Liver (tissue), 9 donors: ENCODE results near the gene SYNPO2. TPM values are rescaled to one million over a fixed set of nuclear protein-coding genes. Genes with fewer than 3 reads are reported as not detected.

Source experiments
- DNase-seq: peaks from one replicate; pipeline ENCODE4 v3.0.0-alpha.2; 2017; ENCODE audit warnings: low spot score
- H3K27ac ChIP-seq, 2 donors: one replicate each; pipeline ENCODE4 v1.7.0; 2013; ENCODE audit warnings: inconsistent platforms in 2 of 2, low read length in 2 of 2, control low read depth in 1 of 2, low read depth in 1 of 2, mild to moderate bottlenecking in 1 of 2
- H3K27me3 ChIP-seq, 4 donors: one replicate each; pipeline versions ENCODE4 v1.6.1 to v1.7.0; 2013; ENCODE audit warnings: low read length in 3 of 4, inconsistent platforms in 1 of 4, mild to moderate bottlenecking in 1 of 4, moderate library complexity in 1 of 4; ENCODE audit not compliant: control insufficient read depth in 4 of 4, insufficient read depth in 4 of 4
- H3K36me3 ChIP-seq, 4 donors: one replicate each; pipeline versions ENCODE4 v1.6.1 to v1.7.0; 2013; ENCODE audit warnings: low read length in 3 of 4, mild to moderate bottlenecking in 3 of 4, low read depth in 1 of 4, moderate library complexity in 1 of 4; ENCODE audit not compliant: control insufficient read depth in 4 of 4, insufficient read depth in 3 of 4
- H3K4me1 ChIP-seq, 4 donors: one replicate each; pipeline versions ENCODE4 v1.6.1 to v1.7.0; 2013; ENCODE audit warnings: low read length in 3 of 4, mild to moderate bottlenecking in 3 of 4, moderate library complexity in 1 of 4; ENCODE audit not compliant: control insufficient read depth in 4 of 4, insufficient read depth in 4 of 4
- H3K4me3 ChIP-seq, 3 donors: one replicate each; pipeline versions ENCODE4 v1.6.1 to v1.7.0; 2013; ENCODE audit warnings: low read length in 3 of 3, control low read depth in 1 of 3, low read depth in 1 of 3, mild to moderate bottlenecking in 1 of 3
- H3K9ac ChIP-seq, 2 donors: one replicate each; pipeline ENCODE4 v1.7.0; 2013; ENCODE audit warnings: low read length in 2 of 2, mild to moderate bottlenecking in 2 of 2, moderate library complexity in 2 of 2, control low read depth in 1 of 2, low read depth in 1 of 2
- H3K9me3 ChIP-seq, 4 donors: one replicate each; pipeline versions ENCODE4 v1.6.1 to v1.7.0; 2013; ENCODE audit warnings: low read length in 3 of 4; ENCODE audit not compliant: control insufficient read depth in 4 of 4
- EGR1 ChIP-seq, 2 donors: IDR thresholded peaks; 2 replicates each; pipeline ENCODE4 v1.6.1; 2016 to 2018; ENCODE audit warnings: antibody characterized with exemption in 2 of 2, low read depth in 2 of 2
- FOXA1 ChIP-seq: IDR thresholded peaks from 2 replicates; pipeline ENCODE4 v1.6.1; 2016; ENCODE audit warnings: antibody characterized with exemption
- GABPA ChIP-seq, 2 donors: IDR thresholded peaks in 1 of 2; conservative IDR thresholded peaks in 1 of 2; 2 replicates each; pipeline ENCODE4 v1.6.1; 2016; ENCODE audit warnings: antibody characterized with exemption in 2 of 2, mild to moderate bottlenecking in 1 of 2, moderate library complexity in 1 of 2
- HNF4A ChIP-seq, 2 donors: conservative IDR thresholded peaks; 2 replicates each; pipeline ENCODE4 v1.6.1; 2016; ENCODE audit warnings: antibody characterized with exemption in 2 of 2, mild to moderate bottlenecking in 2 of 2
- NR2F2 ChIP-seq: IDR thresholded peaks from 2 replicates; pipeline ENCODE4 v1.6.1; 2016; ENCODE audit warnings: antibody characterized with exemption
- RAD21 ChIP-seq, 2 donors: IDR thresholded peaks; 2 replicates each; pipeline ENCODE4 v1.6.1; 2016; ENCODE audit warnings: antibody characterized with exemption in 2 of 2, mild to moderate bottlenecking in 2 of 2
- RXRA ChIP-seq, 2 donors: IDR thresholded peaks; 2 replicates each; pipeline ENCODE4 v1.6.1; 2017 to 2018; ENCODE audit warnings: antibody characterized with exemption in 2 of 2, mild to moderate bottlenecking in 1 of 2
- SP1 ChIP-seq: IDR thresholded peaks from 2 replicates; pipeline ENCODE4 v1.6.1; 2018; ENCODE audit warnings: antibody characterized with exemption, mild to moderate bottlenecking
- YY1 ChIP-seq: IDR thresholded peaks from 2 replicates; pipeline ENCODE4 v1.6.1; 2016; ENCODE audit warnings: antibody characterized with exemption, mild to moderate bottlenecking
- WGBS: extraction: QIAGEN DNeasy Blood & Tissue Kit; methylation state at CpG from one replicate; pipeline ENCODE4 v1.1.7; 2013; 5-methylcytosine and 5-hydroxymethylcytosine counted together
- polyA plus RNA-seq, 2 donors: library from polyadenylated mRNA; stranded (reverse) in 1 of 2; unstranded in 1 of 2; fragments of 200-250 nt in 1 of 2; fragments of >200 nt in 1 of 2; fragmentation: Nextera tagmentation in 1 of 2; extraction: Ambion mirVana in 1 of 2; gene quantifications; one replicate each; pipeline versions ENCODE4 v1.2.1 to v1.2.3, GENCODE V29; 2013 to 2015
- total RNA-seq, 2 donors: library from RNA; depleted of rRNA; stranded (reverse); fragments of >200 nt; gene quantifications; one replicate each; pipeline ENCODE4 v1.2.3, GENCODE V29; 2014
- TF ChIP-seq, protein P1 (sequence below): IDR thresholded peaks from 2 replicates; pipeline ENCODE4 v1.6.1; 2016; ENCODE audit warnings: antibody characterized with exemption
- TF ChIP-seq, protein P2 (sequence below): IDR thresholded peaks from 2 replicates; pipeline ENCODE4 v1.6.1; 2016; ENCODE audit warnings: antibody characterized with exemption, mild to moderate bottlenecking
- TF ChIP-seq, protein P3 (sequence below): fragments of 150-350 bp; IDR thresholded peaks from 2 replicates; pipeline ENCODE4 v1.5.1; 2017; ENCODE audit warnings: improper control_type of control experiment, low read depth, low read length; ENCODE audit not compliant: missing input control
- TF ChIP-seq, protein P4 (sequence below): IDR thresholded peaks from 2 replicates; pipeline ENCODE4 v1.6.1; 2016; ENCODE audit warnings: antibody characterized with exemption
- donor health status: healthy.
- donor health status: healthy.
- donor health status: healthy.
- donor health status: healthy.
- donor health status: healthy.

SYNPO2 gene
- total and polyA plus RNA-seq, 4 donors: 2.4 to 10.9 (median 3.4) TPM

DNA sequence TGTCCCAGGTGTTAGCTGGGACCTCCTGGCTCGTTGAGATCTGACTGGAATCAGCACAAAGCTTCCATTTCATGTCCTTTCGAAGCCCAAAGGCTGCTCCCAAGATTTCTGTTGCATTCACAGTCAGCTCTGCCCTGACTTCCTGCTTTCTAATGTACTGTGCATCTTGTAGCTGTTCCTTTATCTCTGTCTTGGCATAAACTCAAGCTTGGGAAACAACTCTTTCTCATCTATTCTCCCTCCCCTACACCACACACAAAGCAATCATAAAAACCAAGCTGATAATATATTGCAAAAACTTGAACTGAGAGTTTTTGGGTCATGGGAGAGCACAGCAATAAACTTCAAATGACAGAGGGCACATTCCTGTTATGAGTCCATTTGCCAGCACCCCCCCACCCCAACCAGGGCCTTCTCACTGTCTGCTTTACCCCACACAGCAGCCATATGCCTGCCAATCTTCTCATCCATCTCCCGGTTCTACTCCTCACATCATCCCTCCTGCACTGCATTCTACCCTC is 76.3 kb downstream of the SYNPO2 start:
- Histone ChIP-seq H3K36me3 (no peaks in the 10 kb centered on the region), H3K9me3 (no peaks in the 10 kb centered on the region), H3K4me1 (peaks cover 0 to 15% (median 9%) of the 10 kb centered on the region in 4 donors), H3K27ac (no peak overlapping the region), H3K9ac (no peak overlapping the region), H3K4me3 (no peak overlapping the region), H3K27me3 (no peaks in the 10 kb centered on the region)
- no peak for DNase-seq
- no peak for TF ChIP-seq YY1
- TF ChIP-seq RXRA (IDR thresholded peaks at IDR 0.05): peak in 1 of 2 donors; percentile 37
- TF ChIP-seq, protein P1, sequence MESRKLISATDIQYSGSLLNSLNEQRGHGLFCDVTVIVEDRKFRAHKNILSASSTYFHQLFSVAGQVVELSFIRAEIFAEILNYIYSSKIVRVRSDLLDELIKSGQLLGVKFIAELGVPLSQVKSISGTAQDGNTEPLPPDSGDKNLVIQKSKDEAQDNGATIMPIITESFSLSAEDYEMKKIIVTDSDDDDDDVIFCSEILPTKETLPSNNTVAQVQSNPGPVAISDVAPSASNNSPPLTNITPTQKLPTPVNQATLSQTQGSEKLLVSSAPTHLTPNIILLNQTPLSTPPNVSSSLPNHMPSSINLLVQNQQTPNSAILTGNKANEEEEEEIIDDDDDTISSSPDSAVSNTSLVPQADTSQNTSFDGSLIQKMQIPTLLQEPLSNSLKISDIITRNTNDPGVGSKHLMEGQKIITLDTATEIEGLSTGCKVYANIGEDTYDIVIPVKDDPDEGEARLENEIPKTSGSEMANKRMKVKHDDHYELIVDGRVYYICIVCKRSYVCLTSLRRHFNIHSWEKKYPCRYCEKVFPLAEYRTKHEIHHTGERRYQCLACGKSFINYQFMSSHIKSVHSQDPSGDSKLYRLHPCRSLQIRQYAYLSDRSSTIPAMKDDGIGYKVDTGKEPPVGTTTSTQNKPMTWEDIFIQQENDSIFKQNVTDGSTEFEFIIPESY: no peak
- no peak for TF ChIP-seq EGR1 (IDR thresholded peaks at IDR 0.05; ENCODE audit: low read depth in 2 of 2)
- peak; percentile 81 for TF ChIP-seq NR2F2
- TF ChIP-seq, protein P2, sequence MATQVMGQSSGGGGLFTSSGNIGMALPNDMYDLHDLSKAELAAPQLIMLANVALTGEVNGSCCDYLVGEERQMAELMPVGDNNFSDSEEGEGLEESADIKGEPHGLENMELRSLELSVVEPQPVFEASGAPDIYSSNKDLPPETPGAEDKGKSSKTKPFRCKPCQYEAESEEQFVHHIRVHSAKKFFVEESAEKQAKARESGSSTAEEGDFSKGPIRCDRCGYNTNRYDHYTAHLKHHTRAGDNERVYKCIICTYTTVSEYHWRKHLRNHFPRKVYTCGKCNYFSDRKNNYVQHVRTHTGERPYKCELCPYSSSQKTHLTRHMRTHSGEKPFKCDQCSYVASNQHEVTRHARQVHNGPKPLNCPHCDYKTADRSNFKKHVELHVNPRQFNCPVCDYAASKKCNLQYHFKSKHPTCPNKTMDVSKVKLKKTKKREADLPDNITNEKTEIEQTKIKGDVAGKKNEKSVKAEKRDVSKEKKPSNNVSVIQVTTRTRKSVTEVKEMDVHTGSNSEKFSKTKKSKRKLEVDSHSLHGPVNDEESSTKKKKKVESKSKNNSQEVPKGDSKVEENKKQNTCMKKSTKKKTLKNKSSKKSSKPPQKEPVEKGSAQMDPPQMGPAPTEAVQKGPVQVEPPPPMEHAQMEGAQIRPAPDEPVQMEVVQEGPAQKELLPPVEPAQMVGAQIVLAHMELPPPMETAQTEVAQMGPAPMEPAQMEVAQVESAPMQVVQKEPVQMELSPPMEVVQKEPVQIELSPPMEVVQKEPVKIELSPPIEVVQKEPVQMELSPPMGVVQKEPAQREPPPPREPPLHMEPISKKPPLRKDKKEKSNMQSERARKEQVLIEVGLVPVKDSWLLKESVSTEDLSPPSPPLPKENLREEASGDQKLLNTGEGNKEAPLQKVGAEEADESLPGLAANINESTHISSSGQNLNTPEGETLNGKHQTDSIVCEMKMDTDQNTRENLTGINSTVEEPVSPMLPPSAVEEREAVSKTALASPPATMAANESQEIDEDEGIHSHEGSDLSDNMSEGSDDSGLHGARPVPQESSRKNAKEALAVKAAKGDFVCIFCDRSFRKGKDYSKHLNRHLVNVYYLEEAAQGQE: no peak
- peak in 1 of 2 donors; percentile 13 for TF ChIP-seq RAD21 (IDR thresholded peaks at IDR 0.05)
- WGBS: 68% methylated on average over 3 of the region's 3 CpGs

GRCh38 chr4:118967393-118967792 is 78.7 kb downstream of the SYNPO2 start:
- 87% methylated on average over 2 of the region's 2 CpGs for WGBS
- H3K4me3 ChIP-seq: no peak overlapping the region
- no peak for DNase-seq
- TF ChIP-seq, protein P3, sequence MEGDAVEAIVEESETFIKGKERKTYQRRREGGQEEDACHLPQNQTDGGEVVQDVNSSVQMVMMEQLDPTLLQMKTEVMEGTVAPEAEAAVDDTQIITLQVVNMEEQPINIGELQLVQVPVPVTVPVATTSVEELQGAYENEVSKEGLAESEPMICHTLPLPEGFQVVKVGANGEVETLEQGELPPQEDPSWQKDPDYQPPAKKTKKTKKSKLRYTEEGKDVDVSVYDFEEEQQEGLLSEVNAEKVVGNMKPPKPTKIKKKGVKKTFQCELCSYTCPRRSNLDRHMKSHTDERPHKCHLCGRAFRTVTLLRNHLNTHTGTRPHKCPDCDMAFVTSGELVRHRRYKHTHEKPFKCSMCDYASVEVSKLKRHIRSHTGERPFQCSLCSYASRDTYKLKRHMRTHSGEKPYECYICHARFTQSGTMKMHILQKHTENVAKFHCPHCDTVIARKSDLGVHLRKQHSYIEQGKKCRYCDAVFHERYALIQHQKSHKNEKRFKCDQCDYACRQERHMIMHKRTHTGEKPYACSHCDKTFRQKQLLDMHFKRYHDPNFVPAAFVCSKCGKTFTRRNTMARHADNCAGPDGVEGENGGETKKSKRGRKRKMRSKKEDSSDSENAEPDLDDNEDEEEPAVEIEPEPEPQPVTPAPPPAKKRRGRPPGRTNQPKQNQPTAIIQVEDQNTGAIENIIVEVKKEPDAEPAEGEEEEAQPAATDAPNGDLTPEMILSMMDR: no peak
- TF ChIP-seq HNF4A (conservative IDR thresholded peaks at IDR 0.05) (no peak), YY1 (no peak), GABPA (IDR thresholded peaks at IDR 0.05 in 1 of 2, conservative IDR thresholded peaks at IDR 0.05 in 1 of 2) (no peak), RXRA (IDR thresholded peaks at IDR 0.05) (no peak), FOXA1 (no peak), SP1 (no peak)
- TF ChIP-seq, protein P2: no peak
- TF ChIP-seq, protein P4, sequence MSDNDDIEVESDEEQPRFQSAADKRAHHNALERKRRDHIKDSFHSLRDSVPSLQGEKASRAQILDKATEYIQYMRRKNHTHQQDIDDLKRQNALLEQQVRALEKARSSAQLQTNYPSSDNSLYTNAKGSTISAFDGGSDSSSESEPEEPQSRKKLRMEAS: no peak
- H3K4me1 ChIP-seq: peaks cover 0 to 15% (median 9%) of the 10 kb centered on the region in 4 donors
- H3K9ac ChIP-seq: no peak overlapping the region
- H3K36me3 ChIP-seq: no peaks in the 10 kb centered on the region
- peak overlapping the region in 1 of 2 donors; percentile 42 for H3K27ac ChIP-seq
- H3K27me3 ChIP-seq: no peaks in the 10 kb centered on the region
- H3K9me3 ChIP-seq: no peaks in the 10 kb centered on the region
